Neuronal stem cell (in vitro differentiated cells): Measurements from ENCODE around the gene KCNQ1.

ENCODE experiments used
- DNase-seq: peaks from one replicate; pipeline ENCODE4 v3.0.0-alpha.2; 2013; ENCODE audit warnings: low spot score
- H2AFZ ChIP-seq: one replicate; pipeline ENCODE4 v1.6.1; 2013; ENCODE audit warnings: mild to moderate bottlenecking, low read length, inconsistent platforms
- H2AK5ac ChIP-seq: 2 replicates; pipeline ENCODE4 v1.6.1; 2013; ENCODE audit warnings: low read depth, mild to moderate bottlenecking, inconsistent platforms, low read length, moderate library complexity, mixed read lengths
- H2BK120ac ChIP-seq: 2 replicates; pipeline ENCODE4 v1.6.1; 2013; ENCODE audit warnings: low read depth, mild to moderate bottlenecking, inconsistent platforms, low read length, moderate library complexity, mixed read lengths
- H2BK12ac ChIP-seq: one replicate; pipeline ENCODE4 v1.6.1; 2013; ENCODE audit warnings: low read length, inconsistent platforms
- H2BK15ac ChIP-seq: 2 replicates; pipeline ENCODE4 v1.6.1; 2013; ENCODE audit warnings: mild to moderate bottlenecking, low read length, inconsistent platforms, mixed read lengths
- H2BK5ac ChIP-seq: one replicate; pipeline ENCODE4 v1.6.1; 2013; ENCODE audit warnings: inconsistent platforms, mild to moderate bottlenecking, low read length, moderate library complexity
- H3K14ac ChIP-seq: one replicate; pipeline ENCODE4 v1.6.1; 2013; ENCODE audit warnings: low read length, inconsistent platforms
- H3K18ac ChIP-seq: 2 replicates; pipeline ENCODE4 v1.6.1; 2013; ENCODE audit warnings: low read length, inconsistent platforms
- H3K23ac ChIP-seq: 2 replicates; pipeline ENCODE4 v1.6.1; 2013; ENCODE audit warnings: low read depth, mild to moderate bottlenecking, mixed read lengths, low read length, inconsistent platforms; ENCODE audit not compliant: poor library complexity
- H3K27ac ChIP-seq: replicated peaks from 3 replicates; pipeline ENCODE4 v1.5.1; 2013; ENCODE audit warnings: low read length, inconsistent platforms
- H3K27me3 ChIP-seq, 3 experiments: 2 replicates each; pipeline ENCODE4 v1.6.1; 2013; ENCODE audit warnings: low read length in 3 of 3, mild to moderate bottlenecking in 2 of 3, inconsistent platforms in 1 of 3, low read depth in 1 of 3, mixed read lengths in 1 of 3, moderate library complexity in 1 of 3; ENCODE audit not compliant: control insufficient read depth in 3 of 3, insufficient read depth in 3 of 3
- H3K36me3 ChIP-seq, 2 donors: replicated peaks in 1 of 2; 2 replicates each; pipeline ENCODE4 v1.6.1; 2013; ENCODE audit warnings: low read length in 2 of 2; ENCODE audit not compliant: control insufficient read depth in 2 of 2, insufficient read depth in 2 of 2
- H3K4ac ChIP-seq: 2 replicates; pipeline ENCODE4 v1.6.1; 2013; ENCODE audit warnings: inconsistent platforms, mild to moderate bottlenecking, low read length, moderate library complexity
- H3K4me1 ChIP-seq, 2 donors: 1 replicate in 1 of 2; 2 replicates in 1 of 2; pipeline ENCODE4 v1.6.1; 2013; ENCODE audit warnings: low read length in 2 of 2, low read depth in 1 of 2; ENCODE audit not compliant: control insufficient read depth in 2 of 2, insufficient read depth in 1 of 2
- H3K4me2 ChIP-seq: one replicate; pipeline ENCODE4 v1.6.1; 2013; ENCODE audit warnings: mild to moderate bottlenecking, low read length, inconsistent platforms; ENCODE audit not compliant: insufficient read depth, poor library complexity, severe bottlenecking
- H3K4me3 ChIP-seq, 2 donors: 2 replicates each; pipeline ENCODE4 v1.5.1; 2013; ENCODE audit warnings: low read length in 2 of 2, mild to moderate bottlenecking in 2 of 2, inconsistent platforms in 1 of 2, moderate library complexity in 1 of 2
- H3K79me1 ChIP-seq: one replicate; pipeline ENCODE4 v1.6.1; 2013; ENCODE audit warnings: low read depth, mild to moderate bottlenecking, inconsistent platforms, low read length, moderate library complexity
- H3K9ac ChIP-seq: one replicate; pipeline ENCODE4 v1.6.1; 2013; ENCODE audit warnings: mild to moderate bottlenecking, low read depth, low read length, inconsistent platforms; ENCODE audit not compliant: poor library complexity
- H3K9me3 ChIP-seq, 2 donors: replicated peaks in 1 of 2; 2 replicates each; pipeline versions ENCODE3 to v1.6.1; 2013; ENCODE audit warnings: low read length in 2 of 2, mild to moderate bottlenecking in 2 of 2, inconsistent platforms in 1 of 2, low read depth in 1 of 2, mixed read lengths in 1 of 2, moderate library complexity in 1 of 2; ENCODE audit not compliant: control insufficient read depth in 2 of 2, insufficient read depth in 1 of 2
- H4K8ac ChIP-seq: one replicate; pipeline ENCODE4 v1.6.1; 2013; ENCODE audit warnings: low read depth, mild to moderate bottlenecking, inconsistent platforms, low read length, moderate library complexity
- H4K91ac ChIP-seq: one replicate; pipeline ENCODE4 v1.6.1; 2013; ENCODE audit warnings: low read length, low read depth, mild to moderate bottlenecking, inconsistent platforms; ENCODE audit not compliant: poor library complexity
- WGBS, 2 donors: extraction: QIAGEN DNeasy Blood & Tissue Kit; methylation state at CpG; one replicate each; pipeline ENCODE4 v1.1.7; 2013; ENCODE audit warnings: missing lambda C conversion rate in 2 of 2, mixed read lengths in 1 of 2; ENCODE audit not compliant: insufficient read length in 2 of 2, insufficient replicate concordance in 1 of 2; ENCODE audit errors: extremely low coverage in 2 of 2; 5-methylcytosine and 5-hydroxymethylcytosine counted together

Gene KCNQ1

DNA sequence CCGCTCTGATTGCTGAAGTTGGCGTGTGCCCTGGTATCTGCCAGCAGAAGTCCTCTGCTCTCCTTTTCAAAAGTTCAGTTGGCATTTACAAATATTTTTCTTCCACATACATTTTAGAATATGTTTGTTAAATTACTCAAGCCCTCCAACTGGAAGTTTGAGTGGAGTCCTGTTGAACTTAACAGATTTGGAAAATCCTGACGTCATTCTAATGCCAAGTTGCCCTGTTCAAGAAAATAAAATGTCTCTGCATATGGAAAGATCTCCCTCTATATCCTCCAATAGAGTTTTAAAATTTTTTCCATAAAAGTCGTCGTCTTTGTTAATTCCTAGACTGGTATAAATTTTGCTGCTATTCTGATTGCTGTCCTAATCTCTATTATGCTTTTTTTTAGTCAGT, 251.6 kb downstream of the KCNQ1 start:
- no peak overlapping the region for H2BK15ac ChIP-seq
- no peak overlapping the region for H3K18ac ChIP-seq
- H4K91ac ChIP-seq = no peak overlapping the region
- H3K27ac ChIP-seq = no peak overlapping the region
- no peaks in the 10 kb centered on the region for H3K36me3 ChIP-seq
- H3K4ac ChIP-seq = no peak overlapping the region
- no peak overlapping the region for H2AK5ac ChIP-seq
- H3K4me2 ChIP-seq = no peak overlapping the region
- no peak overlapping the region for H3K9ac ChIP-seq
- H3K4me3 ChIP-seq = no peak overlapping the region
- H3K23ac ChIP-seq = no peak overlapping the region
- no peak overlapping the region for H4K8ac ChIP-seq
- WGBS, 2 donors = no CpG with 5 or more reads among the region's 5 CpGs
- no peak overlapping the region for H2BK120ac ChIP-seq
- H2BK12ac ChIP-seq = no peak overlapping the region
- no peak overlapping the region for H3K14ac ChIP-seq
- no peak for DNase-seq
- H2AFZ ChIP-seq = no peak overlapping the region
- peaks cover 8 to 17% of the 10 kb centered on the region in 2 donors for H3K4me1 ChIP-seq
- H3K9me3 ChIP-seq = no peaks in the 10 kb centered on the region
- no peaks in the 10 kb centered on the region for H3K79me1 ChIP-seq
- no peak overlapping the region for H2BK5ac ChIP-seq
- peaks cover 0 to 25% (median 0%) of the 10 kb centered on the region in 3 experiments for H3K27me3 ChIP-seq

GRCh38 chr11:2697866-2698265, 253.1 kb downstream of the KCNQ1 start:
- Histone ChIP-seq H3K27me3 (peaks cover 0 to 25% (median 0%) of the 10 kb centered on the region in 3 experiments), H3K27ac (no peak overlapping the region)
- WGBS, 2 donors = no CpG with 5 or more reads among the region's 1 CpG

DNA sequence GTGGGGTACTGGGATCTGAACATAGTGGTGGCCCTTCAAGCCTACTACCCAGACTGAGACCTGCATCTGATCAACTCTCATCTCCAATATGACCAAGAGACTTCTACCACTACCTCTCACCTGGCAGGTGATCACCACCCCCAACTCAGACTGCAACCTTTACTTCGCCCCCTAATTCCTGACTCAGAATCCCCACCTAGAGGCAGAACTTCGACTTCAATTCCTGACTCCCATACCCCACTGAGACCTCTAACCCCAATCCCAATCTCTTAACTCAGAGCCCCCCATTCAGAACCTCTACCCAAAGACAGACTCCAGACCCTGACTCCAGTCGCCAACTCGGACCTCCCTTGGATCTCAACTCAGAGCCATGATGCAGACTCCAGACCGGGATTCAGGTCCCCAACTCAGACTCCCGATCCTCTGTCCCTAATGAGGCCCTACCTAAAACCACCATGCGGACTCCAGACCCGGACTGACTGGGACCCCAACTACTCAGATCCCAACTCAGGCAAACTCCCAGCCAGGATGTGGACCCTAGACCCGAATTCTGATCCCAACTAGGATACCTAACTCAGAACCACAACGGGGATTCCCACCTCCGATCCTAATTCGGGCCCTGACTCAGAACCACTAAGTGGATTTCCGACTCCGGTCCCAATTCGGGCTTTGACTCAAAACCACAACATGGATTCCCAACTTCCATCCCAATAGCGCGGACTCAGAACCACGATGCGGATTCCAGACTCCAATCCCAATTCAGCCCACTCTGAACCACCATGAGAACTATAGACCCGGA, 253.8 kb downstream of the KCNQ1 start:
- Histone ChIP-seq H3K18ac (no peak overlapping the region), H3K4me2 (peak overlapping the region; percentile 66), H3K36me3 (no peaks in the 10 kb centered on the region), H3K9me3 (no peaks in the 10 kb centered on the region), H3K23ac (peak overlapping the region; percentile 29), H2BK5ac (no peak overlapping the region), H2BK120ac (no peak overlapping the region), H3K4me1 (peaks cover 15 to 24% of the 10 kb centered on the region in 2 donors), H2AK5ac (peak overlapping the region; percentile 53), H3K27ac (no peak overlapping the region), H2BK12ac (no peak overlapping the region), H4K91ac (no peak overlapping the region), H3K4ac (no peak overlapping the region), H3K79me1 (no peaks in the 10 kb centered on the region), H3K4me3 (peak overlapping the region; percentile 63 to 84), H2BK15ac (no peak overlapping the region), H3K14ac (peak overlapping the region; percentile 39), H3K27me3 (peaks cover 0 to 25% (median 0%) of the 10 kb centered on the region in 3 experiments), H2AFZ (no peak overlapping the region), H4K8ac (no peak overlapping the region), H3K9ac (no peak overlapping the region)
- no peak for DNase-seq
- WGBS, 2 donors = no CpG with 5 or more reads among the region's 20 CpGs

More at GRCh38 chr11:2697866-2698265, 253.1 kb downstream of the KCNQ1 start:
- no peak overlapping the region for H4K8ac ChIP-seq
- no peak overlapping the region for H3K9ac ChIP-seq
- no peaks in the 10 kb centered on the region for H3K9me3 ChIP-seq
- H3K4me1 ChIP-seq = peaks cover 8 to 21% of the 10 kb centered on the region in 2 donors
- H2BK12ac ChIP-seq = no peak overlapping the region
- no peak overlapping the region for H3K4ac ChIP-seq
- no peak overlapping the region for H3K23ac ChIP-seq
- no peak overlapping the region for H2BK5ac ChIP-seq
- DNase-seq = no peak
- no peaks in the 10 kb centered on the region for H3K79me1 ChIP-seq
- no peak overlapping the region for H3K14ac ChIP-seq
- H4K91ac ChIP-seq = no peak overlapping the region
- H2BK15ac ChIP-seq = no peak overlapping the region
- no peak overlapping the region for H2AFZ ChIP-seq
- H3K4me2 ChIP-seq = no peak overlapping the region
- no peak overlapping the region for H3K18ac ChIP-seq
- no peak overlapping the region for H2AK5ac ChIP-seq
- no peaks in the 10 kb centered on the region for H3K36me3 ChIP-seq
- H2BK120ac ChIP-seq = no peak overlapping the region
- H3K4me3 ChIP-seq = peak overlapping the region in 1 of 2 donors; percentile 63

DNA sequence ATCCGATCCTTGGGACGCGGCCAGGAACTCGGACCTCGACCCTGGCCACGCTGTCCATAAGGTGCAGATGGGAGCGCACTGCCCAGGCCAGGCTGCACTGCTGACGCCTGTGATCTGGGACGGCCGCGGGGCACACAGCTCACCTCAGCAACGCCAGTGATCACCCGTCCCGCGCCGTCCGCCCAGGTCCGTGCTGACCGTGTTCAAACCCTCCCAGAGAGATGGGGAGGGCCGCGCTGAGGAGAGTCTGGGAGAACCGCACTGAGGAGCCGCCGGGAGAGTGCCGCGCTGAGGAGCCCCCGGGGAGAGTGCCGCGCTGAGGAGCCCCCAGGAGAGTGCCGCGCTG, 254.3 kb downstream of the KCNQ1 start:
- no peak overlapping the region for H3K27ac ChIP-seq
- WGBS, 2 donors = no CpG with 5 or more reads among the region's 31 CpGs

More for the DNA sequence above, 254.3 kb downstream of the KCNQ1 start:
- Histone ChIP-seq H2BK15ac (no peak overlapping the region), H2AFZ (no peak overlapping the region), H2BK120ac (no peak overlapping the region), H2BK12ac (no peak overlapping the region), H3K27me3 (peaks cover 0 to 23% (median 0%) of the 10 kb centered on the region in 3 experiments), H3K18ac (peak overlapping the region; percentile 81), H3K79me1 (no peaks in the 10 kb centered on the region), H3K23ac (peak overlapping the region; percentile 29), H2BK5ac (no peak overlapping the region), H3K4me1 (peaks cover 15 to 23% of the 10 kb centered on the region in 2 donors), H3K9ac (peak overlapping the region; percentile 78), H3K4ac (no peak overlapping the region), H3K9me3 (no peaks in the 10 kb centered on the region), H3K4me3 (peak overlapping the region; percentile 63 to 84), H3K14ac (peak overlapping the region; percentile 39), H2AK5ac (peak overlapping the region; percentile 53), H4K8ac (no peak overlapping the region), H3K4me2 (peak overlapping the region; percentile 66), H3K36me3 (no peaks in the 10 kb centered on the region), H4K91ac (no peak overlapping the region)
- no peak for DNase-seq
